Right renal pelvis (tissue), 4 donors: ENCODE data around the gene SLCO2A1. TPM values are rescaled to one million over a fixed set of nuclear protein-coding genes. Genes with fewer than 3 reads are reported as not detected.

Experiments
- polyA plus RNA-seq, 4 donors: library from polyadenylated mRNA; unstranded; fragments of 120-200 nt; gene quantifications; one replicate each; pipeline ENCODE4 v1.2.1, GENCODE V29; 2013; ENCODE audit not compliant: insufficient read length in 4 of 4

The SLCO2A1 gene
- polyA plus RNA-seq, 4 donors = 17.5 to 22.0 (median 20.3) TPM

Other genes starting within 250 kb of the SLCO2A1 start
- 10 to 100 TPM; 51.1 to 59.3 (median 53.4) TPM for gene SRPRB, start 224.1 kb downstream of the SLCO2A1 start, polyA plus RNA-seq
- 10 to 100 TPM; 14.5 to 19.4 (median 17.6) TPM for gene RAB6B, start 134.0 kb downstream of the SLCO2A1 start, polyA plus RNA-seq
- gene RYK, start 220.9 kb upstream of the SLCO2A1 start, polyA plus RNA-seq = 100 to 1,000 TPM in 2 of 4 donors, 10 to 100 TPM in 2; 82.2 to 104 (median 99.2) TPM